GM23248 (cell line): ENCODE measurements around the gene RAC2. TPM values are rescaled to one million over a fixed set of nuclear protein-coding genes. Genes with fewer than 3 reads are reported as not detected.

Experiments
- DNase-seq: peaks from one replicate; pipeline ENCODE4 v3.0.0-alpha.2; 2015
- H2AFZ ChIP-seq: fragments of 200-600 bp; sonication (generic); 2 replicates; pipeline ENCODE4 v1.6.1; 2016; ENCODE audit warnings: antibody characterized with exemption
- H3F3A ChIP-seq: fragments of 200-600 bp; sonication (generic); 2 replicates; pipeline ENCODE4 v1.6.1; 2016; ENCODE audit warnings: mild to moderate bottlenecking, antibody characterized with exemption, mixed run types; ENCODE audit not compliant: insufficient read depth
- H3K27ac ChIP-seq: fragments of 200-600 bp; sonication (generic); 2 replicates; pipeline ENCODE4 v1.5.1; 2016; ENCODE audit warnings: mild to moderate bottlenecking
- H3K27me3 ChIP-seq: fragments of 200-600 bp; sonication (generic); replicated peaks from 2 replicates; pipeline ENCODE4 v1.6.1; 2016; ENCODE audit warnings: mild to moderate bottlenecking; ENCODE audit not compliant: insufficient read depth
- H3K36me3 ChIP-seq: fragments of 200-600 bp; sonication (generic); 2 replicates; pipeline ENCODE4 v1.6.1; 2016; ENCODE audit warnings: low read depth, mild to moderate bottlenecking
- H3K4me1 ChIP-seq: fragments of 200-600 bp; sonication (generic); 2 replicates; pipeline ENCODE4 v1.6.1; 2016; ENCODE audit warnings: mild to moderate bottlenecking; ENCODE audit not compliant: insufficient read depth
- H3K4me2 ChIP-seq: fragments of 200-600 bp; sonication (generic); one replicate; pipeline ENCODE4 v1.6.1; 2016; ENCODE audit warnings: mild to moderate bottlenecking; ENCODE audit not compliant: unreplicated experiment
- H3K4me3 ChIP-seq: fragments of 200-600 bp; sonication (generic); 2 replicates; pipeline ENCODE4 v1.5.1; 2016; ENCODE audit warnings: mild to moderate bottlenecking
- H3K79me2 ChIP-seq: fragments of 200-600 bp; sonication (generic); 2 replicates; pipeline ENCODE4 v1.6.1; 2016; ENCODE audit warnings: mild to moderate bottlenecking; ENCODE audit not compliant: insufficient read depth
- H3K9ac ChIP-seq: fragments of 200-600 bp; sonication (generic); 2 replicates; pipeline ENCODE4 v1.6.1; 2016; ENCODE audit warnings: mild to moderate bottlenecking
- H3K9me2 ChIP-seq: fragments of 200-600 bp; sonication (generic); 2 replicates; pipeline ENCODE4 v1.6.1; 2016; ENCODE audit warnings: mixed run types, mild to moderate bottlenecking, moderate library complexity; ENCODE audit not compliant: insufficient read depth
- H3K9me3 ChIP-seq: fragments of 200-600 bp; sonication (generic); one replicate; pipeline ENCODE4 v1.6.1; 2017; ENCODE audit warnings: low read depth
- H4K20me1 ChIP-seq: fragments of 200-600 bp; sonication (generic); 2 replicates; pipeline ENCODE4 v1.6.0; 2016; ENCODE audit not compliant: insufficient read depth
- EZH2 ChIP-seq: fragments of 200-600 bp; sonication (generic); IDR thresholded peaks from 2 replicates; pipeline ENCODE4 v1.6.1; 2018; ENCODE audit warnings: antibody characterized with exemption, mild to moderate bottlenecking; ENCODE audit not compliant: insufficient read depth, poor library complexity, severe bottlenecking
- EZH2phosphoT487 ChIP-seq: fragments of 200-600 bp; sonication (generic); IDR thresholded peaks from 2 replicates; pipeline ENCODE4 v1.6.1; 2018; ENCODE audit warnings: antibody characterized with exemption, moderate library complexity, mild to moderate bottlenecking, low read depth; ENCODE audit not compliant: insufficient read depth
- WGBS, 2 experiments: methylation state at CpG; one replicate each; pipeline ENCODE4 v1.1.6; 2015 to 2017; ENCODE audit warnings: low lambda C conversion rate in 2 of 2, low coverage in 1 of 2; ENCODE audit errors: missing lambda C conversion rate in 2 of 2; 5-methylcytosine and 5-hydroxymethylcytosine counted together
- in situ Hi-C: fragments of 300-500 bp; cut with MboI; formaldehyde crosslinking; loops from 2 replicates; pipeline ENCODE4 v1.15.0; 2020
- polyA plus RNA-seq: library from polyadenylated mRNA; unstranded; fragments of >200 nt; fragmentation: Nextera tagmentation; extraction: Ambion mirVana; gene quantifications from 2 replicates; pipeline ENCODE4 v1.2.1, GENCODE V29; 2016
- small RNA-seq: library from RNA; depleted of rRNA; stranded (forward); fragments of <200 nt; gene quantifications from one replicate; pipeline ENCODE3, GENCODE V24; 2014; ENCODE audit warnings: low read depth, low replicate concordance
- total RNA-seq: library from RNA; depleted of rRNA; stranded (reverse); fragments of >200 nt; shearing (Covaris generic); gene quantifications from 2 replicates; pipeline ENCODE4 v1.2.3, GENCODE V29; 2014; rRNA removed

The RAC2 gene
- total and polyA plus RNA-seq, 2 experiments from 2014 or later = 34.9 to 35.1 TPM

DNA sequence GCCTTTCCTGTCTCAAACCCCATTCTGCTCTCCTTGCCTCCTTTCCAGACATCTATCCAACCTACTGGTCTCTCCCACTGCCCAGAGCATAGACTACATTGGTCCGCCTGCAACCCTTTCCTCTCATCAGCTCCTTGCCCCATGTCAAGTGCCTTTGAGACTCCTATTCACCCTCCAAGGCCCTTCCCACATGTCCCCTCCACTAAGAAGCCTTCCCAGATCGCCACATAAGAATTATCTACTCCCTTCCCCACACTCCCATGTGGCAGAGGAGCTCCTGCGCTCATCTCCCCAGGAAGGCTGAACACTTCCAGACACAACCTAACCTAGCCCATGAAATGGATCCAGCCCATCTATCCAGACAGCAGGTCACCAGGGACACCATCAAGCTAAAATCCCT, 66.3 kb downstream of the RAC2 start:
- Histone ChIP-seq H3F3A (peaks cover 7% of the 10 kb centered on the region; the same call in 1 of the 2 replicates), H3K27me3 (no peaks in the 10 kb centered on the region), H3K27ac (no peak overlapping the region), H3K4me1 (peaks cover 16% of the 10 kb centered on the region), H3K79me2 (no peaks in the 10 kb centered on the region), H3K36me3 (no peaks in the 10 kb centered on the region), H2AFZ (no peak overlapping the region), H3K4me2 (no peak overlapping the region), H3K9me3 (no peaks in the 10 kb centered on the region), H3K9ac (no peak overlapping the region), H3K9me2 (no peaks in the 10 kb centered on the region), H4K20me1 (no peaks in the 10 kb centered on the region), H3K4me3 (no peak overlapping the region)
- DNase-seq = no peak
- in situ Hi-C loops = no loop called here
- TF ChIP-seq EZH2phosphoT487 = no peak
- no peak for TF ChIP-seq EZH2
- 97 to 99% methylated on average over 3 of the region's 3 CpGs for WGBS, 2 experiments

DNA sequence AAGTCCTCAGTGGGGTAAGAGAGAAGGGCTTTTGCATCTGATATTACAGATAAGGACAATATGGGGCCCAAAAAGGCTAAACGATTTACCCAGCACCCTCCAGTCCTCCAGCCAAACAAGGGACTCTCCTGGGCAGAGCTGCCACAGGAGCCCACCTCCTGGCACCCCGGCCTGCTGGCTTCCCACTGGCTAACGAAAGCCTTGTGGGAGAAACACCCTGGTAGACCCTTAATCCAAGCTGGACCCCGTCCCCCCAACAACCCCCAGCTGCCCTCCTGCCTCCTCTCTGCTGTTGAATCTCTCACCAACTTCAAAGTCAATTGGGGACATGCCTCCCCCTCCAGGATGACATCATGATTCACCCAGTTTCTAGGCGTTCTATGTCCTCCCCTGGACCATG, 66.8 kb downstream of the RAC2 start:
- Histone ChIP-seq H3K36me3 (no peaks in the 10 kb centered on the region), H3K4me1 (peaks cover 16% of the 10 kb centered on the region), H2AFZ (peak overlapping the region; percentile 80), H3K4me3 (no peak overlapping the region), H3K27ac (peak overlapping the region; percentile 61), H3K9me3 (no peaks in the 10 kb centered on the region), H3K4me2 (peak overlapping the region; percentile 71), H4K20me1 (no peaks in the 10 kb centered on the region), H3K79me2 (no peaks in the 10 kb centered on the region), H3K27me3 (no peaks in the 10 kb centered on the region), H3F3A (peaks cover 7% of the 10 kb centered on the region; the same call in 1 of the 2 replicates), H3K9ac (peak overlapping the region; percentile 72), H3K9me2 (no peaks in the 10 kb centered on the region)
- in situ Hi-C loops = no loop called here
- WGBS, 2 experiments = 22 to 48% methylated on average over 3 to 5 of the region's 5 CpGs
- no peak for DNase-seq
- TF ChIP-seq EZH2phosphoT487 = no peak
- TF ChIP-seq EZH2 = no peak

- Histone ChIP-seq H3F3A (peaks cover 7% of the 10 kb centered on the region; the same call in 1 of the 2 replicates), H2AFZ (peak overlapping the region; percentile 80), H3K27me3 (no peaks in the 10 kb centered on the region), H3K9ac (peak overlapping the region; percentile 72), H4K20me1 (no peaks in the 10 kb centered on the region), H3K36me3 (no peaks in the 10 kb centered on the region), H3K4me3 (peak overlapping the region; percentile 36; the same call in 1 of the 2 replicates), H3K4me1 (peaks cover 16% of the 10 kb centered on the region), H3K4me2 (peak overlapping the region; percentile 71), H3K27ac (peak overlapping the region; percentile 61), H3K9me3 (no peaks in the 10 kb centered on the region), H3K9me2 (no peaks in the 10 kb centered on the region), H3K79me2 (no peaks in the 10 kb centered on the region)
- TF ChIP-seq EZH2 = no peak
- in situ Hi-C loops = no loop called here
- WGBS, 2 experiments = 3 to 7% methylated on average over 23 of the region's 23 CpGs
- DNase-seq = peak; percentile 92
Observed at GRCh38 chr22:37176464-37177061, 67.5 kb downstream of the RAC2 start.

DNA sequence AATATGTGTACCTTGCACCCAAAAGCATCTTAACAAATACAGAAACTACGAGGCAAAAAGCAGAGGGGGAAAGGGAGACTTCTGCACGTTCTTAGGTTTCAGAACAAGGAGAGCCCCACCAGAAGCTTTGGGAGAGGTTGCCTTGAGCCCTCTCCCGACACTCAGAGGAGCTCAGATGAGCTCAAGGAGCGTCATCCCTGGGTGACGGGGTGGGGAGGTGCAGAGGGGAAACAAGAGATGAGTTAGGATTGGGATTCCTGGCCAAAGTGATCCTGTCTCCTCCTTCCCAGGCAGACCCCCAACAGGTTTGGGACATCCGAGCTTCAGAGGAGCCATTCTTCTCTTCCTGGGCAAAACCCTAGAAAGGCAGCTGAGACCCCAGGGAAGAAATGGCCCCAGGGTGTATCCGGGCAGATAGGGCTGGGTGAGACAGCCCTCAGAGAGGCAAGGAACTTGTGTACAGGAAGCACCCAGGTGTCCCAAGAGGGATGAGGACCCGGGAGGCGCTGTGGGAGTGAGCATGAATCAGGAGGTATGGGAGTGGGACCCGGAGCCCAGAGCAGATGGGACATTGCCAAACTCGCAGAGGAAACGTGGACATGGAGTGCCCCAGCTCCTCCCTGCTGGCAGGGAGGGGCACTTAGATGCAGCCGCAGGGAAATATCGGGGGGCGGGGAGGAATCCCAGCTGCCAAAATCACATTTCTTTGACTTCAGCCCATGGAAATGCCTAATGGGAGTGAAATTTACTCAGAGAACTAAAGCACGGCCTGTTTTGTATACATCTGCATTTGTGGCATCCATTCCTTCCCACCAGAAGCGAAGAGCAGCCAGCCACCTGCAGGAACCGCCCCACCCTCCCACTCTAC, 68.4 kb downstream of the RAC2 start:
- Histone ChIP-seq H3K27me3 (no peaks in the 10 kb centered on the region; the same call in 1 of the 2 replicates), H3K4me2 (no peak overlapping the region), H3K27ac (peak overlapping the region; percentile 61; the same call in 1 of the 2 replicates), H3K9me2 (no peaks in the 10 kb centered on the region), H4K20me1 (no peaks in the 10 kb centered on the region), H2AFZ (peak overlapping the region; percentile 80; the same call in 1 of the 2 replicates), H3K9me3 (no peaks in the 10 kb centered on the region), H3K79me2 (no peaks in the 10 kb centered on the region), H3K4me3 (no peak overlapping the region), H3K4me1 (peaks cover 16% of the 10 kb centered on the region), H3K36me3 (no peaks in the 10 kb centered on the region), H3K9ac (peak overlapping the region; percentile 72), H3F3A (peaks cover 7% of the 10 kb centered on the region; the same call in 1 of the 2 replicates)
- DNase-seq = peak; percentile 20
- no peak for TF ChIP-seq EZH2
- no peak for TF ChIP-seq EZH2phosphoT487
- WGBS, 2 experiments = 46 to 47% methylated on average over 18 of the region's 18 CpGs
- in situ Hi-C loops = no loop called here

Small RNA genes within 50 kb of the gene (small RNA-seq; reads per million reads assigned to genes)
- not detected for gene Z82188.1

Other genes with a start within 250 kb of the RAC2 start
- gene TST, start 224.8 kb downstream of the RAC2 start, total RNA-seq = 44.5 and 46.7 TPM in 2 replicates
- gene TST, start 224.8 kb downstream of the RAC2 start, polyA plus RNA-seq = 16.9 and 17.2 TPM in 2 replicates
- gene MPST, start 224.5 kb downstream of the RAC2 start, total RNA-seq = 68.2 and 72.0 TPM in 2 replicates
- 48.5 and 50.1 TPM in 2 replicates for gene MPST, start 224.5 kb downstream of the RAC2 start, polyA plus RNA-seq
- 54.8 and 59.6 TPM in 2 replicates for gene KCTD17, start 192.5 kb downstream of the RAC2 start, total RNA-seq
- gene KCTD17, start 192.5 kb downstream of the RAC2 start, polyA plus RNA-seq = 41.6 and 45.7 TPM in 2 replicates
- not detected in 2 replicates for gene TMPRSS6, start 134.6 kb downstream of the RAC2 start, total RNA-seq
- gene TMPRSS6, start 134.6 kb downstream of the RAC2 start, polyA plus RNA-seq = 0.05 and 0.08 TPM in 2 replicates
- gene IL2RB, start 94.4 kb downstream of the RAC2 start, total RNA-seq = not detected in 2 replicates
- gene IL2RB, start 94.4 kb downstream of the RAC2 start, polyA plus RNA-seq = 0.15 and 0.19 TPM in 2 replicates
- 3.4 and 4.0 TPM in 2 replicates for gene C1QTNF6, start 56.0 kb downstream of the RAC2 start, total RNA-seq
- 8.9 and 9.8 TPM in 2 replicates for gene C1QTNF6, start 56.0 kb downstream of the RAC2 start, polyA plus RNA-seq
- gene SSTR3, start 31.8 kb downstream of the RAC2 start, total RNA-seq = not detected in 2 replicates
- not detected in 2 replicates for gene SSTR3, start 31.8 kb downstream of the RAC2 start, polyA plus RNA-seq
- not detected in 2 replicates for gene CYTH4, start 38.2 kb upstream of the RAC2 start, total RNA-seq
- gene CYTH4, start 38.2 kb upstream of the RAC2 start, polyA plus RNA-seq = not detected in 2 replicates
- 0.89 and 1.1 TPM in 2 replicates for gene ELFN2, start 183.2 kb upstream of the RAC2 start, total RNA-seq
- gene ELFN2, start 183.2 kb upstream of the RAC2 start, polyA plus RNA-seq = 0.19 and 0.48 TPM in 2 replicates
- not detected in 2 replicates for gene MFNG, start 242.1 kb upstream of the RAC2 start, total RNA-seq
- 0.32 TPM in 1 of 2 replicates, not detected in the other for gene MFNG, start 242.1 kb upstream of the RAC2 start, polyA plus RNA-seq